Measurements from ENCODE around the gene TMOD1. TPM values are rescaled to one million over a fixed set of nuclear protein-coding genes. Genes with fewer than 3 reads are reported as not detected.
A peak's percentile ranks its signal among the peaks of the same experiment; 100 is the strongest.

Gene TMOD1
- total RNA-seq, 2 donors from 2014 or later, result 44.0 to 77.6 TPM

DNA sequence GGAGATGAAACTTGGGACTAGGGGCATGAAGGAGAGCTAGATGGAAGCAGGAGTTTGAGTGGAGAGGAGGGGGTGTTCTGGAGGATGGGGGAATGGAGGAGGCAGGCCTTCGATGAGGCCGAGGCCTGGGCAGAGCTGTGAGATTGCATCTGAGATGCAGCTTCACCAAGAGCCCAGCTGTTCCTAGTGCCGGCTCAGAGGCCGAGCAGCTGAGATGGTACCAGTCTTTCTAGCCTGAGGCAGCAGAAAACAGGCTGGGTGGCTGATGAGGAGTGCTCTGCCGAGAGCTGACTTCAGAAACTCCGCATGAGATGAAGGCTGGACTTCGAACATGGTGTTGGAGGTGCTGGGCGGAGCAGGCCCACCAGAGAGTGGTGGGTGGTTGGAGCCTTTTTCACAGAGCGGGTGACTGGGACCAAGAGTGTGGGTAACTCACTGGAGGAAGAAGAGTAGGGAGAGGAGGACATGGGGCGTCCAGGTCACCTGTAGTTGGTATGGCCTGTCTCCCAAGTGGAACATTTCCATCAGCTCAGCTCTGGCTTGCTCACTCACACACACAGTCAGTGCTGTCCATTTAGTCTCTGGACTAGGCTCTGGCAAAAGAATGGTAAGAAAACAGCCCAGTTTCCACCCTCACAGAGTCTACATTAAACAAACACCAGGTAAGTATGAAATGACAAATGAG lies 54.7 kb downstream of the TMOD1 start:
- ATAC-seq (ENCODE audit: insufficient number of reproducible peaks, low FRiP score, low read depth), result no peak
- DNase-seq (ENCODE audit: low spot score), result no peak
- TF ChIP-seq, protein P1, sequence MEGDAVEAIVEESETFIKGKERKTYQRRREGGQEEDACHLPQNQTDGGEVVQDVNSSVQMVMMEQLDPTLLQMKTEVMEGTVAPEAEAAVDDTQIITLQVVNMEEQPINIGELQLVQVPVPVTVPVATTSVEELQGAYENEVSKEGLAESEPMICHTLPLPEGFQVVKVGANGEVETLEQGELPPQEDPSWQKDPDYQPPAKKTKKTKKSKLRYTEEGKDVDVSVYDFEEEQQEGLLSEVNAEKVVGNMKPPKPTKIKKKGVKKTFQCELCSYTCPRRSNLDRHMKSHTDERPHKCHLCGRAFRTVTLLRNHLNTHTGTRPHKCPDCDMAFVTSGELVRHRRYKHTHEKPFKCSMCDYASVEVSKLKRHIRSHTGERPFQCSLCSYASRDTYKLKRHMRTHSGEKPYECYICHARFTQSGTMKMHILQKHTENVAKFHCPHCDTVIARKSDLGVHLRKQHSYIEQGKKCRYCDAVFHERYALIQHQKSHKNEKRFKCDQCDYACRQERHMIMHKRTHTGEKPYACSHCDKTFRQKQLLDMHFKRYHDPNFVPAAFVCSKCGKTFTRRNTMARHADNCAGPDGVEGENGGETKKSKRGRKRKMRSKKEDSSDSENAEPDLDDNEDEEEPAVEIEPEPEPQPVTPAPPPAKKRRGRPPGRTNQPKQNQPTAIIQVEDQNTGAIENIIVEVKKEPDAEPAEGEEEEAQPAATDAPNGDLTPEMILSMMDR (IDR thresholded peaks at IDR 0.05), result no peak
- Histone ChIP-seq H3K27ac (peak overlapping the region; percentile 92 to 99), H3K4me3 (no peak overlapping the region), H3K4me1 (ENCODE audit: control insufficient read depth in 1 of 2, low read depth in 2 of 2) (peaks cover 40 to 46% of the 10 kb centered on the region in 2 donors), H3K9me3 (no peaks in the 10 kb centered on the region), H3K36me3 (peaks cover 7% of the 10 kb centered on the region), H3K27me3 (replicated peaks; ENCODE audit: insufficient read depth) (no peaks in the 10 kb centered on the region)

DNA sequence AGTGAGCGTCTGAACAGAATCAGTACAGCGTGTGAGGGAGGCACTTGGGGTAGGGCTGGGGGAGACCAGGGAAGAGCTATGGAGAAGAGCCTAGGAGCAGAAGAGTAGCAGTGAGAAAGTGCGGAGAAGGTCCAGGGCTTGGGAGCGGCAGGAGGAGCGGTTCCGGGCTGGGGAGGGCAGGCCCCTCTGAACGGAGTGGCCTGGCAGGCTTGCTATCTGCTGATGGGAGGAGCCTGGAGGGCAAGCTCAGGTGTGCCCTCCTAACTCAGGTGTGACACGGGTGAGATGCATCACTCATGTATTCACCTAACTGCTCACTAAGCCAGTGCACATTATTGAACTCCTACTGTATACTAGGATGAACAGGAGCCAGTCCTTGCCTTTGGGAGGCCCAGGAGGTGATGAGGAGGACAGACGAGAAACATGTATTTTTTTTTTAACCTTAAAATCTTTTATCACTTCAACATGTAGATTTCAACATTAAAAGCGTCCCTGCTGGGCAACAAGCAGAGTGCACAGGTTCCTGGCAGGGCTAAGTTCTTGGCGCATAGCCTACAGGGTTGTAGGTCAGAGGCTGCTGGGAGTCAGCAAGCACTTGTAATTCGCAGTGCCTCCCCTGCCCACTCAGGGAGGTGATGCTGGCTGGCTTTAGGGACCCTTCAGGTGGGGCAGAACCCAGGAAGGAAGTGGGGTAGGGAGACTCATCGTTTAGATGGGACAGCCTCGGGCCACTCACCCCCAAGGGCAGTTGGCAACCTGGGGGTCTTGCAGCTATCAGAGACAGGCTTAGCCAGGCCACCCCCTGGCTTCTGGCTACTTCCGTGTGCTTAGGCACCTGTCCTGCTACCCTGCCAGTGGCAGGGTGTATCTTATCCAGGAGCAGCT lies 55.5 kb downstream of the TMOD1 start:
- TF ChIP-seq, protein P1 (IDR thresholded peaks at IDR 0.05), result peak; percentile 16
- peaks cover 40 to 46% of the 10 kb centered on the region in 2 donors for H3K4me1 ChIP-seq (ENCODE audit: control insufficient read depth in 1 of 2, low read depth in 2 of 2)
- H3K27me3 ChIP-seq (replicated peaks; ENCODE audit: insufficient read depth), result no peaks in the 10 kb centered on the region
- no peaks in the 10 kb centered on the region for H3K9me3 ChIP-seq
- peaks cover 7% of the 10 kb centered on the region for H3K36me3 ChIP-seq
- peak overlapping the region; percentile 50 for H3K4me3 ChIP-seq
- H3K27ac ChIP-seq, result peak overlapping the region; percentile 92 to 99
- no peak for DNase-seq (ENCODE audit: low spot score)
- ATAC-seq (ENCODE audit: insufficient number of reproducible peaks, low FRiP score, low read depth), result peak; percentile 2

DNA sequence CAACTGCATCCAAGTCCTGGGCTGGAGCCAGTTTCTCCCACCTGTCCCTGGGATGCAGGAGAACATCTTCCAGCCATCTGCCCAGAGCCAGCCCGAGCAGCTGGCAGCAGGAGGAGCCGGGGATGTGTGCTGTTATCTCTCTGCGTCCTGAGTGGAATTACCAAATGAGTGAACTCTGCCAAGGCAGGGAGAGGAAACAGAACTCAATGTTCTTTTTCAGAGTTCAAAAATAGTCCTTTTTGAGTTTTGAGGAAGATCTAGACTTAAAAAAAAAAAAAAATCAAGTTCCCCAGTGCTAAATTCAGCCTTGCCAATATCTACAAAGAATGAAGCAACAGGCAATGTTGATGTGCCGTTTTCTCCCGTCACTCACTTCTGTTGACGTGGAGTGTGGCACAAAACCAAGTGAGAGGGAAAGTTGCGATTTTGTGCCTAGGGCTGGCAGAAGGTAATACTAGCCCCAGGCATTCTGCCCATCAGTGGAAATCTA lies 56.2 kb downstream of the TMOD1 start:
- DNase-seq (ENCODE audit: low spot score) (peak; percentile 80), ATAC-seq (ENCODE audit: insufficient number of reproducible peaks, low FRiP score, low read depth) (peak; percentile 94)
- TF ChIP-seq, protein P1 (IDR thresholded peaks at IDR 0.05), result no peak
- Histone ChIP-seq H3K9me3 (no peaks in the 10 kb centered on the region), H3K4me1 (ENCODE audit: control insufficient read depth in 1 of 2, low read depth in 2 of 2) (peaks cover 40 to 49% of the 10 kb centered on the region in 2 donors), H3K27me3 (replicated peaks; ENCODE audit: insufficient read depth) (no peaks in the 10 kb centered on the region), H3K4me3 (peak overlapping the region; percentile 50), H3K27ac (peak overlapping the region; percentile 92 to 99), H3K36me3 (peaks cover 7% of the 10 kb centered on the region)

DNA sequence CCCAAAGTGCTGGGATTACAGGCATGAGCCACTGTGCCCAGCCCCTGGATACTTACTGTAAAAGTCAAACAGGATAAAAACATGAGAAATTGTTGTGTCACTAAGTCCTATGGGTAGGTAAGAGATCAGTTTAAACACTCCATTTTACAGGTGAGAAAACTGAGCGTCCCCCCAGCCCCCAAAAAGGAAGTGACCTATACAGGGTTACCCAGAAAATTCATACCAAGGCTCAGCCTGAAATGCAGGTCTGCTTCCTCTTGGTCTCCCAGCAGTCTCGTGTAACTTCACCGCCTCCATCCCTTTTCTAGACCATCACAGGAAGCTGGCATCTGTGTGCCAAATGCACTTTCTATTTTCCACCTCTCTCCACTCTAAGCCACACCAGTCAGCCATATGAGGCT lies 57.2 kb downstream of the TMOD1 start:
- no peak for ATAC-seq (ENCODE audit: insufficient number of reproducible peaks, low FRiP score, low read depth)
- TF ChIP-seq, protein P1 (IDR thresholded peaks at IDR 0.05), result no peak

DNA sequence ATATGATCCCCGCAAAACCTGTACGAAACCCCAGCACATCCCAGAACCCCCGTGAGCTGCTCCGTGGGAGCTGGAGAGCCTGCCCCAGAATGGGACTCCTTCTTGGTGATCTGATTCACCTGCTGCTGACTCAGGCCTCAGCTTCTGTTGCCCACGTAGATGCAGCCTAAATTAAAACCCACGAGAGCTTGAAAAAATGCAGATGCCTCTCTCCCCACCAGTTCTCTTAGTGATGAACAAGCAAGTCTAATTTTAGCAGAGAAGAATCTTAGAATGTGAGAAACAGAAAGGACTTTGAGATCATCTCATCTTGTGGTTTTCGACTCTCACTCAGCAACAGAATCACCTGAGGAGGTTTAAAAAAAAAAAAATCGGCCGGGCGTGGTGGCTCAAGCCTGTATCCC lies 57.6 kb downstream of the TMOD1 start:
- H3K4me1 ChIP-seq (ENCODE audit: control insufficient read depth in 1 of 2, low read depth in 2 of 2), result peaks cover 52 to 64% of the 10 kb centered on the region in 2 donors
- ATAC-seq (ENCODE audit: insufficient number of reproducible peaks, low FRiP score, low read depth), result no peak
- TF ChIP-seq, protein P1 (IDR thresholded peaks at IDR 0.05), result no peak
- H3K27ac ChIP-seq, result peak overlapping the region; percentile 75 to 99
- H3K36me3 ChIP-seq, result no peaks in the 10 kb centered on the region
- no peaks in the 10 kb centered on the region for H3K27me3 ChIP-seq (replicated peaks; ENCODE audit: insufficient read depth)
- no peak overlapping the region for H3K4me3 ChIP-seq
- no peaks in the 10 kb centered on the region for H3K9me3 ChIP-seq
- no peak for DNase-seq (ENCODE audit: low spot score)

More for the DNA sequence above, 57.2 kb downstream of the TMOD1 start:
- Histone ChIP-seq H3K27ac (peak overlapping the region; percentile 75 to 99), H3K9me3 (no peaks in the 10 kb centered on the region), H3K4me1 (ENCODE audit: control insufficient read depth in 1 of 2, low read depth in 2 of 2) (peaks cover 48 to 60% of the 10 kb centered on the region in 2 donors), H3K4me3 (no peak overlapping the region), H3K27me3 (replicated peaks; ENCODE audit: insufficient read depth) (no peaks in the 10 kb centered on the region), H3K36me3 (no peaks in the 10 kb centered on the region)
- DNase-seq (ENCODE audit: low spot score), result no peak
